Measurements from ENCODE around the gene FXYD7. TPM values are rescaled to one million over a fixed set of nuclear protein-coding genes. Genes with fewer than 3 reads are reported as not detected.

FXYD7 gene
- total and polyA plus RNA-seq, 2 of the 13 experiments (the other 11 are each of a cell fraction or from before 2014, with no cell fraction given): 0.55 TPM; not detected in 1

DNA sequence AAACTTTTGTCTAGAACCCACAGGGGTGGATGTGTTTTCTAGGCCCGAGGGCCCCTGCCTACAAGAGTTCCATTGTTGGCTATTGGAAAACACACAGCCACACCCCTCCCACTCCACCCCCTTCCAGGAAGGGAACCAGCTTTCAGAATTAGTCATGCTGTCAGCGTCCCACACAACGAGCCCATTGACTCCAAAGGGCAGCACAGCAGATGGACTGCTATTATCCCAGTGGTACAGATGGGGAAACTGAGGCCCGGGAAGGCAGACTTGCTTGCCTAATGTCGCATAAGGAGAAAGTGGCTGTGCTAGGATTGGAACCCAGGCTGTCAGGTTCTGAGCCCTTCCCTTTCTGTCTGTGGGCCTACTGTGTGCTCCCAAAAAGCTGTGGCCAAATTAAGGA is 35.5 kb upstream of the FXYD7 start (continued):
- TF ChIP-seq, protein P1, sequence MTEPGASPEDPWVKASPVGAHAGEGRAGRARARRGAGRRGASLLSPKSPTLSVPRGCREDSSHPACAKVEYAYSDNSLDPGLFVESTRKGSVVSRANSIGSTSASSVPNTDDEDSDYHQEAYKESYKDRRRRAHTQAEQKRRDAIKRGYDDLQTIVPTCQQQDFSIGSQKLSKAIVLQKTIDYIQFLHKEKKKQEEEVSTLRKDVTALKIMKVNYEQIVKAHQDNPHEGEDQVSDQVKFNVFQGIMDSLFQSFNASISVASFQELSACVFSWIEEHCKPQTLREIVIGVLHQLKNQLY (CRISPR knock-in tag; IDR thresholded peaks at IDR 0.05): 0 out of 2 replicates have a peak, but pooled peaks have one; percentile 15
- no peak for TF ChIP-seq DDIT3 (CRISPR knock-in tag; IDR thresholded peaks at IDR 0.05)
- no peak for TF ChIP-seq POLR2AphosphoS2 (IDR thresholded peaks at IDR 0.05; ENCODE audit: low read depth, low read length)
- TF ChIP-seq YEATS4 (CRISPR knock-in tag; IDR thresholded peaks at IDR 0.05; ENCODE audit: borderline replicate concordance): no peak
- no peak for TF ChIP-seq CCDC6 (CRISPR knock-in tag; IDR thresholded peaks at IDR 0.05)
- no peak for TF ChIP-seq SMAD1 (CRISPR knock-in tag; IDR thresholded peaks at IDR 0.05; ENCODE audit: borderline replicate concordance, low read depth)
- TF ChIP-seq ZNF629 (CRISPR knock-in tag; conservative IDR thresholded peaks at IDR 0.05): peak; percentile 96
- no peak for TF ChIP-seq KLF9 (CRISPR knock-in tag; IDR thresholded peaks at IDR 0.05; ENCODE audit: low read depth)
- TF ChIP-seq, protein P2, sequence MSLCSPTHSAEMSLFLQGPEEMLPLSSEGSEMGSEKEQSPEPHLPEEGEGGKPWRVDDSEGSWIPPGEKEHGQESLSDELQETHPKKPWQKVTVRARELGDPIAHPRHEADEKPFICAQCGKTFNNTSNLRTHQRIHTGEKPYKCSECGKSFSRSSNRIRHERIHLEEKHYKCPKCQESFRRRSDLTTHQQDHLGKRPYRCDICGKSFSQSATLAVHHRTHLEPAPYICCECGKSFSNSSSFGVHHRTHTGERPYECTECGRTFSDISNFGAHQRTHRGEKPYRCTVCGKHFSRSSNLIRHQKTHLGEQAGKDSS (CRISPR knock-in tag; IDR thresholded peaks at IDR 0.05; ENCODE audit: borderline replicate concordance, low read depth): no peak
- TF ChIP-seq ZMYM3 (CRISPR knock-in tag; IDR thresholded peaks at IDR 0.05): peak; percentile 86
- TF ChIP-seq, protein P3, sequence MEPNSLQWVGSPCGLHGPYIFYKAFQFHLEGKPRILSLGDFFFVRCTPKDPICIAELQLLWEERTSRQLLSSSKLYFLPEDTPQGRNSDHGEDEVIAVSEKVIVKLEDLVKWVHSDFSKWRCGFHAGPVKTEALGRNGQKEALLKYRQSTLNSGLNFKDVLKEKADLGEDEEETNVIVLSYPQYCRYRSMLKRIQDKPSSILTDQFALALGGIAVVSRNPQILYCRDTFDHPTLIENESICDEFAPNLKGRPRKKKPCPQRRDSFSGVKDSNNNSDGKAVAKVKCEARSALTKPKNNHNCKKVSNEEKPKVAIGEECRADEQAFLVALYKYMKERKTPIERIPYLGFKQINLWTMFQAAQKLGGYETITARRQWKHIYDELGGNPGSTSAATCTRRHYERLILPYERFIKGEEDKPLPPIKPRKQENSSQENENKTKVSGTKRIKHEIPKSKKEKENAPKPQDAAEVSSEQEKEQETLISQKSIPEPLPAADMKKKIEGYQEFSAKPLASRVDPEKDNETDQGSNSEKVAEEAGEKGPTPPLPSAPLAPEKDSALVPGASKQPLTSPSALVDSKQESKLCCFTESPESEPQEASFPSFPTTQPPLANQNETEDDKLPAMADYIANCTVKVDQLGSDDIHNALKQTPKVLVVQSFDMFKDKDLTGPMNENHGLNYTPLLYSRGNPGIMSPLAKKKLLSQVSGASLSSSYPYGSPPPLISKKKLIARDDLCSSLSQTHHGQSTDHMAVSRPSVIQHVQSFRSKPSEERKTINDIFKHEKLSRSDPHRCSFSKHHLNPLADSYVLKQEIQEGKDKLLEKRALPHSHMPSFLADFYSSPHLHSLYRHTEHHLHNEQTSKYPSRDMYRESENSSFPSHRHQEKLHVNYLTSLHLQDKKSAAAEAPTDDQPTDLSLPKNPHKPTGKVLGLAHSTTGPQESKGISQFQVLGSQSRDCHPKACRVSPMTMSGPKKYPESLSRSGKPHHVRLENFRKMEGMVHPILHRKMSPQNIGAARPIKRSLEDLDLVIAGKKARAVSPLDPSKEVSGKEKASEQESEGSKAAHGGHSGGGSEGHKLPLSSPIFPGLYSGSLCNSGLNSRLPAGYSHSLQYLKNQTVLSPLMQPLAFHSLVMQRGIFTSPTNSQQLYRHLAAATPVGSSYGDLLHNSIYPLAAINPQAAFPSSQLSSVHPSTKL (CRISPR knock-in tag; IDR thresholded peaks at IDR 0.05): peak; percentile 63
- TF ChIP-seq ZFX (CRISPR knock-in tag; IDR thresholded peaks at IDR 0.05; ENCODE audit: low read depth): peak; percentile 62
- TF ChIP-seq MTA3 (CRISPR knock-in tag; IDR thresholded peaks at IDR 0.05): no peak
- TF ChIP-seq SCMH1 (CRISPR knock-in tag; IDR thresholded peaks at IDR 0.05; ENCODE audit: borderline replicate concordance): no peak
- TF ChIP-seq TEAD3 (CRISPR knock-in tag; optimal IDR thresholded peaks at IDR 0.05; ENCODE audit: borderline replicate concordance): peak; percentile 54
- TF ChIP-seq, protein P4, sequence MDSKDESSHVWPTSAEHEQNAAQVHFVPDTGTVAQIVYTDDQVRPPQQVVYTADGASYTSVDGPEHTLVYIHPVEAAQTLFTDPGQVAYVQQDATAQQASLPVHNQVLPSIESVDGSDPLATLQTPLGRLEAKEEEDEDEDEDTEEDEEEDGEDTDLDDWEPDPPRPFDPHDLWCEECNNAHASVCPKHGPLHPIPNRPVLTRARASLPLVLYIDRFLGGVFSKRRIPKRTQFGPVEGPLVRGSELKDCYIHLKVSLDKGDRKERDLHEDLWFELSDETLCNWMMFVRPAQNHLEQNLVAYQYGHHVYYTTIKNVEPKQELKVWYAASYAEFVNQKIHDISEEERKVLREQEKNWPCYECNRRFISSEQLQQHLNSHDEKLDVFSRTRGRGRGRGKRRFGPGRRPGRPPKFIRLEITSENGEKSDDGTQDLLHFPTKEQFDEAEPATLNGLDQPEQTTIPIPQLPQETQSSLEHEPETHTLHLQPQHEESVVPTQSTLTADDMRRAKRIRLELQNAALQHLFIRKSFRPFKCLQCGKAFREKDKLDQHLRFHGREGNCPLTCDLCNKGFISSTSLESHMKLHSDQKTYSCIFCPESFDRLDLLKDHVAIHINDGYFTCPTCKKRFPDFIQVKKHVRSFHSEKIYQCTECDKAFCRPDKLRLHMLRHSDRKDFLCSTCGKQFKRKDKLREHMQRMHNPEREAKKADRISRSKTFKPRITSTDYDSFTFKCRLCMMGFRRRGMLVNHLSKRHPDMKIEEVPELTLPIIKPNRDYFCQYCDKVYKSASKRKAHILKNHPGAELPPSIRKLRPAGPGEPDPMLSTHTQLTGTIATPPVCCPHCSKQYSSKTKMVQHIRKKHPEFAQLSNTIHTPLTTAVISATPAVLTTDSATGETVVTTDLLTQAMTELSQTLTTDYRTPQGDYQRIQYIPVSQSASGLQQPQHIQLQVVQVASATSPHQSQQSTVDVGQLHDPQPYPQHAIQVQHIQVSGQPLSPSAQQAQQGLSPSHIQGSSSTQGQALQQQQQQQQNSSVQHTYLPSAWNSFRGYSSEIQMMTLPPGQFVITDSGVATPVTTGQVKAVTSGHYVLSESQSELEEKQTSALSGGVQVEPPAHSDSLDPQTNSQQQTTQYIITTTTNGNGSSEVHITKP (CRISPR knock-in tag; IDR thresholded peaks at IDR 0.05; ENCODE audit: low read depth): peak; percentile 53; the same call in 1 of the 2 replicates
- 0 out of 2 replicates have a peak, but pooled peaks have one; percentile 46 for TF ChIP-seq HBP1 (CRISPR knock-in tag; IDR thresholded peaks at IDR 0.05; ENCODE audit: low read depth)
- no peak for TF ChIP-seq KMT2B (CRISPR knock-in tag; IDR thresholded peaks at IDR 0.05)
- peak; percentile 40; the same call in 1 of the 2 replicates for TF ChIP-seq DRAP1 (CRISPR knock-in tag; IDR thresholded peaks at IDR 0.05)
- TF ChIP-seq KLF11 (CRISPR knock-in tag; IDR thresholded peaks at IDR 0.05): no peak

Measured in HepG2 (cell line).